GM21447 (cell line): ENCODE results near the gene MED15.
A peak's percentile ranks its signal among the peaks of the same experiment; 100 is the strongest.
"Not testable (repeated sequence)": the region's sequence is repeated elsewhere in the genome, so short reads cannot be mapped to it uniquely, and the experiment has no call there.

Experiments used
- ATAC-seq: cut with Tn5 transposase; IDR thresholded peaks from one replicate; pipeline ENCODE4 v1.9.1; 2021; ENCODE audit not compliant: unreplicated experiment

Gene MED15

DNA sequence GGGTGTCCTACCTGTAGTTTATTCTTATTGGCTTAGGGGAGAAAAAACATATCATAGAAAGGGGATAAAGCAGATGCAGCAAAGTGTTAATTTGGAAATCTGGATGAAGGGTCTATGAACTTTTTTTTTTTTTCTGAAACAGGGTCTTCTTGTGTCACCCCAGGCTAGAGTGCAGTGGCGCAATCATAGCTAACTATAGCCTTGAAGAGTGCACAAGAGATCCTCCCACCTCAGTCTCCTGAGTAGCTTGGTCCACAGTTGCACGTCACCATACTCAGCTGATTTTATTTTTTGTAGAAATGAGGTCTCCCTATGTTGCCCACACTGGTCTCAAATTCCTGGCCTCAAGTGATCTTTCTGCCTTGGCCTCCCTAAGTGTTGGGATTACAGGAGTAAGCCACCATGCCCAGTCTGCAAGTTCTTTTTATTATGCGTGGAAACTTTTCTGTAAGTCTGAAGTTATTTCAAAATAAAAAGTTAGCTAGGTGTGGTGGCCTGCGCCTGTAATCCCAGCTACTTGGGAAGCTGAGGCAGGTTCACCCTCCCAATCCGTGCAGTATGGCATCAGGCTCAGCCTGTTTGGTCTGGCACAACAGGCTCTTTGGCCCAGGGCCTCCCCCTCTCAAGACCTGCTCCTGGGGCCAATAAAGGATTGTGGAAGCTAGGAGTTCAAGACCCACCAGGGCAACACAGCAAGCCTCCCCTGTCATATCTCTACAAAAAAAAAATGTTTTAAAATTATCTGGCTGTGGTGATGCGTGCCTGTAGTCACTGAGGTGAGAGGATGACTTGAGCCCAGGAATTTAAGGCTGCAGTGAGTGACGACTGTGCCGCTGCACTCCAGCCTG lies 111.9 kb downstream of the MED15 start:
- ATAC-seq: no peak

DNA sequence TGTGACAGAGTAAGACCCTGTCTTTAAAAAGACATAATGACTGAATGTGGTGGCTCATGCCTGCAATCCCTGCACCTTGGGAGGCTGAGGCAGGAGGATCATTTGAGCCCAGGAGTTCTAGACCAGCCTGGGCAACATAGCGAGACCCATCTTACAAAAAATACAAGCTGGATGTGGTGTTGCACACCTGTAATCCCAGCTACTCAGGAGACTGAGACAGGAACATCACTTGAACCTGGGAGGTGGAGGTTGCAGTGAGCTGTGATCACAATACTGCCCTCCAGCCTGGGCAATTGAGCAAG lies 112.4 kb downstream of the MED15 start:
- not testable (repeated sequence) for ATAC-seq

DNA sequence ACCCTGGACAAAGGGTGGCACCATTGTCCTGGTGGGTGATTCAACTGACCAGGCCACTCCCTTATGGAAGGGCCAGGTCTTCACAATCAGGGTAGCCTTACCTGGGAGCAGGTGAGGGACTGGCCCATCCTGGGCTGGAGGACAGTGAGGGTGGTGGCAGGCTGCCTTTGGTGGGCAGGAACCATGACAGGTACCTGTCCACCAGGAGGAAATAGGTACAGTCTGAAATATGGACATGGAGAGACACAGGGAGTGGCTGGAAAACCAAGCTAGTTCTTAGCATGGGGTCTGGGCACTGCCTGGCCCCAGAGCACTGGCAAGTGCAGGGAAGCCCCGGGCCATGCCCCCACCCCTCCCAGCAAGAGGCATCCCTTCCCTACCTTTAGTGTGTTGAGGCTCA lies 113.8 kb downstream of the MED15 start:
- no peak for ATAC-seq

DNA sequence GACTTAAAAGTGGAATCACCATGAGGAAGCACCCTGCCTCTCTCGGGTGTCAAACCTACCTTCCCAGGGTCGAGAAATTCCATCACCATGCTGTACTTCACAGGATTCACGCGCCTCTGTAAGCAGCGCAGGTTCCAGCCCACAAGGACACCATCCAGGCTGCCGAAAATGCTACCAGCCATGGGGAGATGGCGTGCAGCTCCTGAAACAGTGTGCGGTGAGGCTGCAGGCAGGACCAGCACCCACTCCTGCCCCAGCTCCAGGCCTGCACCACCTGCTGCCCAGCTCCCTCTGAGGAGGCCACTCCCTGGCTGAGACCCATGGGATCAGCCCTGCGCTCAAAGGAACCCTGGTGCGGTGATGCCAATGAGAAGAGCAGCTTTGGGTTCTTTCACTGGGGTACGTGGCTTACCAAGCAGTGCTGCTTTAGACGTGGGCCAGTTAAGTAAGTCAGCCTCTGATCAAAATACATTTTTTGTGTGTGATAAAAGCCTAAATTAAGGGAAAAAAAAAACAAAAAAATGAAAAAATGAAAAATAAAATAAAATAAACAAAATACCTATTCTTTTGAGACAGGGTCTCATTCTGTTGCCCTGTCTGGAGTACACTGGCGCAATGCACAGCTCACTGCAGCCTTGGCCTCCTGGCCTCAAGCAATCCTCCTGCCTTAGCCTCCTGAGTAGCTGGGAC lies 115.4 kb downstream of the MED15 start:
- no peak for ATAC-seq

DNA sequence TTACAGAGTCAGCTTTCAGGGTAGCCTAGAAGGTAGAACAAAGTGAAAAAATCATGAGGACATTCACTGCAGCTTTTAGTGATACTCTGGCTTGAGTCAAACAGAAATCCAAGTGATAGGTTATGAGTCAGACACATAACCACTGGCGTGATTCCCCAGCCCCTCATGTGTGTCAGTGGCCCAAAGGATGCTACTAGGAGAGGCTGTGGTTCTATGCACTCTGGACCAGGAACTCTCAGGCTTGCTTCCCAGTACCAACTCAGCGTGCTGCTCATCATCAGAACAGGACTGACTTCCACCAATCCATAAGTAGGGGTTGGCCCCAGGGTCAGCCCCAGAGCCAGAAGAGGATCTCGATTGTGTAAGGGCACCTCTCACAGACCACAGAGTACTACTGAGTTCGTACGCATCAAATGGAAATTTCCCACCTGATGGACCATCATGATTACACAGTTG lies 116.8 kb downstream of the MED15 start:
- peak; percentile 75 for ATAC-seq

DNA sequence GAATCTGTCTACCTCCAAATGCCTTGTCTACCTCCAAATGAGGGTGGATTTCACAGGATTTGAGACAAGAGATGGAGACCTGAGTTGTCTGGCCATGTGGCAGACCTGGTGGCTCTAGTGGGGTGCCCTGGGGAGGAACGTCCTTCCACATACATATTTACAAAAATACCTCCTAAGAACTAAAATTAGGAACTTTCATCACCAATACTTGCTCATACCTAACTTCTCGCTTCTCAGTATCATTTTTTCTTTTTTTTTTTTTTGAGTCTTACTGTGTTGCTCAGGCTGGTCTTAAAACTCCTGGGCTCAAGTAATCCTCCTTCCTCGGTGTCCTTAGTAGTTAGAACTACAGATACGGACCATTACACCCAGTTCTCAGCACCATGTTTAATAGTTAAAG lies 117.9 kb downstream of the MED15 start:
- ATAC-seq: no peak

DNA sequence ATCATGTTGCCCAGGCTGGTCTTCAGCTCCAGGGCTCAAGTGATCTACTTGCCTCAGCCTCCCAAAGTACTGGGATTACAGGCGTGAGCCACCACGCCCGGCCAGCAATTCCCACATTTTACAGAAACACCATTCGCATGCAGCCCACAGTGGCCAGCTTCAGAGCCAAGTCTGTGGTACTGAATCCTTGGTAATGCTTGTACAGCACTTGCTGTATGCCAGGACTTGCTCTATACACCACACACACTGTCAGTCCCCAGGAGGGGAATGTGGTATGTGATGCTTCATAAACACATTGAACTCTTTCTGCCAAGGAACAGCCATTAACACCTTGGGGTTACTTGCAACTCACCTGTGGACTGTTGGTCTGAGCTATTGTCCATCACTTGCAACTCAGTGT lies 119.4 kb downstream of the MED15 start:
- ATAC-seq: no peak

DNA sequence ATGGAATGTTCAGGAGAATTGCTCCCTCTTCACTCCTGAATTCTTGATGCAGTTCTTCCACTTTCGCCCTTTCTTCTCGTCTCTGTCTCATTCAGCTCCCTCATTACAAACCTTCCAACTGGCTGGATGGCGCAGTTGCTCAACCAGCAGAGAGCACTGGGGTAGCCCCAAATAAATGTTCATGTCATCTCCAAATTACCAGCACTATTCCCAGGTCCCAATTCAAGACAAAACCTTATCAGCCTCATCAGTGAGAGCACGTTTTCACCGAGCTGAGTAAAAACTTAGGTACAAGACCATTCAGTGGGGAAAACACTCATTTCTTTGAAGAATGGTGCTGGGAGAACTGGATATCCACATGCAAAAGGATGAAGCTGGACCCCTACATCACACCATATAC lies 120.0 kb downstream of the MED15 start:
- no peak for ATAC-seq

DNA sequence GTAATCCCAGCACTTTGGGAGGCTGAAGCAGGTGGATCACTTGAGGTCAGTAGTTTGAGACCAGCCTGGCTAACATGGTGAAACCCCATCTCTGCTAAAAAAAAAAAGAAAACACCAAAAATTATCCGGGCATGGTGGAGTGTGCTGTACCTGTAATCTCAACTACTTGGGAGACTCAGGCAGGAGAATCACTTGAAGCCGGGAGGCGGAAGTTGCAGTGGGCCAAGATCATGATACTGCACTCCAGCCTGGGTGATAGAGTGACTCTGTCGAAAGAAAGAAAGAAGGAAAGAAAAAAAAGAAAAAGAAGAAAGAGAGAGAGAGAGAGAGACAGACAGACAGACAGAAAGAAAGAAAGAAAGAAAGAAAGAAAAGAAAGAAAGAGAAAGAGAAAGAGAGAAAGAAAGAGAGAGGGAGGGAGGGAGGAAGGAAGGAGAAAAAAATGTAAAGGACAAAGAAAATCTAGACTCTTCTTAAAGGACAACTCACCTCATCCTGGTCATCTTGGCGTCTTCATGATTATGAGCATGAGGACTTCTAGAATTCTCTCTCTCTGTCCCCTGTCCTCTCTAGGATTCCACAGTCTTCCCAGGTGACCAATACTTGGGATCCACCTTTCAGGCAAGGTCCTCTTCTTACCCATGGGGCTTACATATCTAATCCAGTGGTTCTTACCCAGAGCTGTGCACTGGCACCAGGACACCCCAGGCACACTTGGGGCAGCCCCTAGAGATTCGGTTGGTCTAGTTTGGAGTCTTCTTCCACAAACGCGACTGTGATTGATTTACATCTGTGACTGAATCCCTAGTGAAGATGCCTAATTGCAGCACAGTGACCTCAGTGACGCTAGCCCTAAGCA lies 120.9 kb downstream of the MED15 start:
- ATAC-seq: no peak

DNA sequence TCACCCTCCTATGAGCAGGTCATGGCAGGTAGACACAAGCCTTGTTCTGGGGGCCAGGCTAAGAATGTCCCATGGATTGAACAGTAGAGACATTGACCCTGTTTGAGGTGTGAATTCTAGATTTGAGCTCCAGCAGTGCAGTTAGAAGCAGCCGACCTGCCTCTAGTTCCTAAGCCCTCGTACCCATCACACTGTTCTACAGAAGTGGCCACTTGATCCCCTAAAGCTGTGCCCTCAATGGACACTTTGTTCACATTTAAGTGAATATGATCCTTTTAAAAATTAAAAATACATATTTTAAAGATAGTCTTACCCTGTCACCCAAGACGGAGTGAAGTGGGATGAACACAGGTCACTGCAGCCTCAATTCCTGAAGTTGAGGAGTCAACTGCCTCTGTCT lies 122.0 kb downstream of the MED15 start:
- no peak for ATAC-seq

DNA sequence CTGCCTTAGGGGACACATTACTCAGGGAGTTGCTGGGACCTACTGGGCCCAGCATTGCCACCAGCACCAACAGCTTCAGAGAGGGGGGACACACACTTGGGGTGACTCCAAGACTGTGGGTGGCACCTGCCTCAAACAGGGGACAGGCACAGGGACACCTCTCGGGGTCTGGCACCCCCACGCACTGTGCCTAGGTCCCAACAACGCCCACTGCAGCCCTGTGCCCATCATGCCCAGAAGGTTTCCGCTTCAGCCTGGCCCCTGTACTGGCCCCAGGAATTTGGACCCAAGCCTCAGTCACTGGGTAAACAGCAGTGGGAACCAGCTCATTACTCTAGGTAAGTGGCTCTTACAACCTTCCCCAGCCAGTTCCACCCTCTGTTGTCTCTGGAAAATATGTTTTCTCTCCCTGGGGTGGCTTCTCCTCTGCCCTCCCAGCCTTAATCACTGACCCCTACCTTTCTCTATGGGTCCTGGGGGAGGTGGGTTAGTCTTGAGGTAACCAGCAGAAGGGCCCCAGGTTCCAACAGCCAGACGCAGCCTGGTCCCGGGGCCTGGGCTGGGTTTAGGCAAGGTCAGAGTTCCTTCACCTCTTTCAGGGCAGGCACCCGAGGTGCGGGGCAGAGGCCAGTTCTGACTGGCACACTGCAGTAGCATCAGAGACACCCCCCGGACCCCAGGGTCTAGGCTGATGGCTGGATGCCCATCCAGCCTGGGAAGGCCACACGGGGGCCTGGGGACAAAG lies 123.6 kb downstream of the MED15 start:
- ATAC-seq: no peak

DNA sequence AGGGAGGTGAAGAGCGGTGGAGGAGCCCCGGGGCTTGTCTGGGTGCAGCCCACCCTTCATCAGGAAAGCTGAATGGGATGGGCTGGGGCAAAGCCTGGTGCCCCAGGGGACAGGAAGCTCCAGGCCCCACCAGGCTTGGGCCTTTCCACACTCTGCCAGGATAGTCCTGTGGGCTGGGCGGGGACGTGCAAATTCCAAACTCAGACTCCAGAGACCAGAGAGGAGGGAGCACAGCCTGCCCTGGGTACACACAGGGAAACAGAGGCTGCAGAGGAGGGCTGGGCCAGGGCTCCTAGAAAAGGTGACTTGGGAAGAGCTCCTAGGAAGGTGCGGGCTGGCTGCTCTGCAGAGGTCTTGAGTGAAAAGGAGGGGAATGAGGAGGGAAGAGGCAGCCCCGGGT lies 124.7 kb downstream of the MED15 start:
- ATAC-seq: no peak

DNA sequence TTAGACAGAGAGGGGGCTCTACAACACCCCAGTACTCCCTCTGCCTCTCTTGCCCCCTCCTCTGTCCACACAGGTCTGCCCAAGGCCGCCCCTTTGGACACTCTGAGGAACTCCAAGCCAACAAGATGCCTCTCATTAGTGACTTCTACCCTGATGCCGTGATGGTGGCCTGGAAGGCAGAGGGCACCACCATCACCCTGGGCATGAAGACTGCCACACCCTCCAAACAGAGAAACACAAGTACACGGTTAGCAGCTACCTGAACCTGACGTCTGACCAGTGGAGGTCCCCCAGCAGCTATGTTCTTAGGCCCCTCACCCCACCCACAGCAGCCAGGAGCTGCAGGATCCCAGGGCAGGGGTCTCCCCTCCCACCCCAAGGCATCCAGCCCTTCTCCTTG lies 125.1 kb downstream of the MED15 start:
- ATAC-seq: no peak

DNA sequence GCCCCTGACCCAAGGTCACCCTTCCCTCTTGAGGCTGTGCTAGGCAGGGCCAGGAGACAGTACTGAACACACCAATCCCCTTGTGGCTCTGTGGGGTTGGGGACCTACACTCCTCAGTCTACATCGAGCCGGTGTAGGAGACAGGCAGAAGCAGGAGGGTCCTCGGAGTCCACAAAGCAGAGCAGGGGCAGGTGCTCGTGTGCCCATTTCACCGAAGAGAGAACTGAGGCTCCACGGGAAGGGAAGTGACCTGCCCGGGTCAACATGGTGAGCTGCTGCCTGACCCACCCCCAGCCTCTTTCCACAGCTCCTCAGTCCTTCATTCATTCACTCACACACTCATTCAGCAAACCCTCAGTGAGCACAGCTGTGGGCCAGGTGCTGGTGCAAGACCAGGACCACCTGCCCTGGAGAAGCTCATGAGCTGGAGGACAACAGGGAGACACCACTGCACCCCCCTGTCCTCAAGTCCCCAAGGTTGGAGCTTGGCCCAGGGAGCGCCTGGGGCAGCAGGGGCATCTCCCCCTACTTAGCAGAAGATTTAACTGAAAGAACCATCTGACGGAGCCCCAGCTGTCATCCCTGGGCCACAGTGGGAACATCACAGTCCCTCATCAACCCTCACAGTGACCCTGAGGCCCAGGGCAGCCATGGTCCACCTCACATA lies 127.3 kb downstream of the MED15 start:
- no peak for ATAC-seq

DNA sequence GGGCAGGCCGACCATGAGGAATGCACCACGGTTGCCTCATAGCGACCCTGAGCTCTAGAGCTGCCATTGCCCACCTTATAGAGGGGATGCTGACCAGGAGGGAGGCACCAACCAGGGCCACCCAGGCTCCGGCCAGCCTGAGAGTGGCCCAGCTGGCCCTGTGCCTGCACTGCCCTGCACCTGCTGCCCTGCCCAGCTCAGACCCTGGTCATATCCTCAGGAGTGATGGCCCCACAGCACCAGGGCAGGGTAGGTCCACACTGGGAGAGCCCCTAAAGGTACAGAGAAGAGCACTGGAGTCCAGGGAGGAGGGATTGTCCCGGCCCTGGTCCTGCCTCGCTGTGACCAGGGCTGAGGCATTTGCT lies 127.8 kb downstream of the MED15 start:
- ATAC-seq: no peak

DNA sequence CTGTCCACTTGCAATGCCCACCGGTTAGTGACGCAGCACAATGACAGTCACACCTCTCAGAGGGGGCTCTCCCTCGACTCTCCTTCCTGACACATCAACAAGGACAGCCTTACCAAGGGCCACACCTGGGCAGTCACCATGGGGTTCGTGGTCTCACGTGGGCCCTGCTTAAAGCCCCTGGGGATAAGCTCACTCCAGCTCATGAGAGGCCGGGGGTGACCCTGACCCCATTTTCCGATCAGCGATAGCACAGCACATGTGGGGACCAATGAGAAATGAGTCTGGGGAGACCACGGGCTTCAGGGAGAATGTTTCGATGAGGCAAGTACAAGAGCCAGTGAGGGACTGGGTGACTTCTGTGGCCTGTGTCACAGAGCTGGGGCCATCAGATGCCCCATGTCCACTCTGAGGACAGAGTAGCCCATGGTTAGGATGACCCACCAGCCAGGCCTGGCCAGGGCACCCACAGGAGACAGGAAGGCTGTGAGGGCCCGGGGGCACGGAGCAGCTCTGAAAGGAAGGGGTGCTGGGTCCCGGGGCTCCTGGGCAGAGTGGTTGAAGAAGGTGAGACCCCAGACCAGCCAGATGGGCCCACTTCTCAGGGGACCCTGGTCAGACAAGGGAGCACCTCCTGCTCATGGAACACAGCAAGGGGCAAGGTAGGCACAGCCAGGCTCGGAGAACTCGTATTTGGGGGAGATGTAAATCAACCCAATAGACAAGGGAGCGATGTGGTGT lies 128.8 kb downstream of the MED15 start:
- ATAC-seq: no peak

DNA sequence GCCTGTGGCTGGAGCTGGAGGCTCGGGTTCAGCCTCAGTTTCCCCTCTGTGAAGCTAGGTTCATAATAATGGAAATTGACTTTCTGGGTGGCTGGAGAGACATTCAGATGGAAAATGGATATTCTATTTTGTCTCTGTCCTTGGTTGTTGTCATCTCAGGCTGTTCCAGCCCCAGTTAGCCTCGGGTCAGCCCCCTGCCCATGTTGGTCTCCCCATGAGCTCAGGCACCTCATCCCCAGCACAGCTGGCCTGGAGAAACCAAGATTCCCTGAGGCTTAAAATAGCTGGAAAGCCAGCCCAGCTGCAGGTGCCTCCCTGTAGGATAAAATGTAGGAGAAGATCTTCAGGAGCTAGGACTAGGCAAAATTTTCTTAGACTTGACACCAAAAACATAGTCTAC lies 129.5 kb downstream of the MED15 start:
- ATAC-seq: no peak
